T1000 (cell line): ENCODE data around the gene LGMN.
"Not testable (repeated sequence)": the region's sequence is repeated elsewhere in the genome, so short reads cannot be mapped to it uniquely, and the experiment has no call there.

ENCODE experiments used
- DNase-seq: peaks from one replicate; lab custom pipeline; 2025; ENCODE audit warnings: mixed read lengths; lab: John Stamatoyannopoulos, UW

Gene LGMN

GRCh38 chr14:92760524-92760805 is 12.0 kb upstream of the LGMN start:
- DNase-seq = no peak

- DNase-seq = no peak
Observed at GRCh38 chr14:92759679-92760523, 11.5 kb upstream of the LGMN start.

- DNase-seq = no peak
Observed at GRCh38 chr14:92759300-92759678, 10.9 kb upstream of the LGMN start.

- no peak for DNase-seq
Observed at GRCh38 chr14:92756446-92756845, 8.0 kb upstream of the LGMN start.

- no peak for DNase-seq
Observed at GRCh38 chr14:92755495-92755894, 7.1 kb upstream of the LGMN start.

GRCh38 chr14:92754966-92755365 is 6.5 kb upstream of the LGMN start:
- DNase-seq = no peak

GRCh38 chr14:92753250-92753649 is 4.8 kb upstream of the LGMN start:
- no peak for DNase-seq

GRCh38 chr14:92751819-92752218 is 3.4 kb upstream of the LGMN start:
- DNase-seq = no peak

GRCh38 chr14:92750994-92751400 is 2.6 kb upstream of the LGMN start:
- DNase-seq = no peak

- DNase-seq = not testable (repeated sequence)
Observed at GRCh38 chr14:92750222-92750728, 1.8 kb upstream of the LGMN start.

- DNase-seq = no peak
Observed at GRCh38 chr14:92747701-92748258, 647 bp downstream of the LGMN start.

GRCh38 chr14:92744198-92744597 is 4.2 kb downstream of the LGMN start:
- no peak for DNase-seq

- DNase-seq = no peak
Observed at GRCh38 chr14:92740440-92740839, 8.0 kb downstream of the LGMN start.

GRCh38 chr14:92737619-92738188 is 10.7 kb downstream of the LGMN start:
- DNase-seq = no peak

GRCh38 chr14:92737206-92737605 is 11.2 kb downstream of the LGMN start:
- DNase-seq = no peak

GRCh38 chr14:92735344-92735743 is 13.1 kb downstream of the LGMN start:
- DNase-seq = no peak

GRCh38 chr14:92734618-92735017 is 13.8 kb downstream of the LGMN start:
- no peak for DNase-seq

GRCh38 chr14:92733007-92733406 is 15.4 kb downstream of the LGMN start:
- no peak for DNase-seq

- no peak for DNase-seq
Observed at GRCh38 chr14:92731622-92732115, 16.8 kb downstream of the LGMN start.

GRCh38 chr14:92729634-92730358 is 18.6 kb downstream of the LGMN start:
- no peak for DNase-seq

- DNase-seq = no peak
Observed at GRCh38 chr14:92728759-92729364, 19.6 kb downstream of the LGMN start.

GRCh38 chr14:92726933-92727262 is 21.5 kb downstream of the LGMN start:
- DNase-seq = no peak
